GM19468 (cell line): ENCODE results near the gene TAL1.

Experiments
- ATAC-seq: cut with Tn5 transposase; IDR thresholded peaks from one replicate; pipeline ENCODE4 v1.9.1; 2021; ENCODE audit warnings: mild to moderate bottlenecking, moderate library complexity, moderate number of reproducible peaks; ENCODE audit not compliant: unreplicated experiment; ENCODE audit errors: extremely low read depth

TAL1 gene

GRCh38 chr1:47229886-47230691, 1.9 kb downstream of the TAL1 start:
- ATAC-seq = no peak

DNA sequence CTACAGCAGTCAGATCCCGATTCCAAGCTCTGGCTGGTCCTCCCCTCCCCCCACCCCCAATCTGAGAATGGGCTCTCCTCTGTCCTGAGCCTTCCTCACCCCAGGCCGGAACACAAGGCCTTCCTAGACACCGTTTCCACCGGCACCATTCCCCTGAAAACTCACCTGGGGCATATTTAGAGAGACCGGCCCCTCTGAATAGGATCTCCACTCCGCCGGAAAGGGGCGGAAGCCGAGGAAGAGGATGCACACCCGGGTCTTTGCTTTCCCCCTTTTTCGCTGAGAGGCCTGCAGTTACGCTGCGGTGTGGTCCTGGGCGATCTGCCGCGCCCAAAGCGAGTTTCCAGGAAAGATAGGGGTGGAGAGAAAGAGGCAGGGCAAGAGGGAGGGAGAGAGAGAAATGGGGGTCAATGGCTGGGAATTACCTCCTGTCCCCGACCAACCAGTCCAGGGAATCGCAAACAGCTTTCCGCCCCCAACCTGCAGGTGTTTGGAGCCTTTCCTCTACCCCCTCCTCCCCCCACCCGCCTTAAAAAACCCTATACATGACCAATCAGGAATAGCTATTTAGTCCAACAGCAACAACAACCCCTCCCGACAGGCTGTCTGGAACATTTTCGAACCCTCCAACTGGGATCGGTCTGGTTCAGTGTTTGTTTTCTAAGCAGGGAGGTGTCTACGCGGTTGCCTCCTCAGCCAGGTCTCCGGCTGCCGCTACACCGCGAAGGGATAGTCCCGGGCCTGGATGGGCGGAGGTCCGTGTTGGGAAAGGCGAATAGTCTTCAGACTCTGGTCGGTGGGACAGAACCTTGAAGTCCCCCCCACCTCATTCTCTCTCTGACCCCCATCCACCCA, 2.8 kb downstream of the TAL1 start:
- ATAC-seq = no peak

DNA sequence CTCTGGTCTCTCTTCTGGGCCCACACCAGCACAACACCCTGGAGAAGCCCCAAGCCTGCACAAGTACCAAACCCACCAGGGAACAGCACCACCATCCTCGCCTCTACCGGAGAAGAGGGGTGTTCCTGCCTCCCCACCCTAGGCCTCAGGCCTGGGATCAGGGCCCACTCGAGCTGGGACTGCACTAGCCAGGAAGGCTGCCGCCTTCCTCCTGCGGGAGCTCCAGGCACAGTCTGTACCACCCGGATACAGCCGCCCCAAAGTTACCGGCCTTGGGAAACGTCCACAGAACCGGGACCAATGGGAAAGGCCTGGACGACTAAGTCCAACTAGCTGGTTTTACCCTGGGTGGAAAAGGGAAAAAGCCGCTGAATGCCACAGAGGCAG, 3.4 kb downstream of the TAL1 start:
- no peak for ATAC-seq

GRCh38 chr1:47227341-47228232, 4.4 kb downstream of the TAL1 start:
- ATAC-seq = no peak

GRCh38 chr1:47226839-47227215, 5.2 kb downstream of the TAL1 start:
- no peak for ATAC-seq

DNA sequence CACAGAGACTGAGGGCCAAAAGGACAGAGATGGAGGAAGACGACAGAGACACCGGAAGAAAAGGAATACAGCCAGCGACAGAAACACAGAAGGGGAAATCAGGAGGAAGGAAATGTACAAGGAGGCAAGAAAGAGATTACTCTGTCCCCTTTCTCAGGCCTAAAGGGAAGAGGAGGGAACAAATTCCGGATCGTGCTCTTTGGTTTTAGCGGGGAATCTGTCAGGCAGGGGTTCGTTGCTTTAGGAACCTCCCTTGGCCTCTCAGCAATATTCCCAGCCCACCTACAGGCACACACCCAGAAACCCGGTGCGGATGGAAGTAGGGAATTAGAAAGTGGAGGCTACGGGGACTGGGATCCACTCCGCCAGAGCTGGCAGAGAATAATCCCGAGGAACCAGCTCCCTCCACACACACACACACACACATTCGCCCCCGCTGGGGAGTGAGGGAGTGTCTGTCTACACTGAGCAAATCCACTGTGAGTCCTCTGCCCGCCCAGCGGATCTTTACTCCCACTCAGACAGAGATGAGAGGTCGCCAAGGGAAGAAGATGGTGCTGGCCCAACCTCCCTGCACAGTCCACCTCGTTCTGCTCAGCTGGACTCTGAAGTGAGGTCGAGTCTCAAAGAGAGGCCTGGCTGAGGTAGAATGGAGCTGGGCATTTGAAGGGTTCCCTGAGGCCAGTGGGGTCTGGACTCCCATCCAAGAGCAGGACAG, 5.7 kb downstream of the TAL1 start:
- no peak for ATAC-seq

- ATAC-seq = no peak
Observed at GRCh38 chr1:47225430-47226100, 6.5 kb downstream of the TAL1 start.

- ATAC-seq = no peak
Observed at GRCh38 chr1:47224676-47225399, 7.2 kb downstream of the TAL1 start.

DNA sequence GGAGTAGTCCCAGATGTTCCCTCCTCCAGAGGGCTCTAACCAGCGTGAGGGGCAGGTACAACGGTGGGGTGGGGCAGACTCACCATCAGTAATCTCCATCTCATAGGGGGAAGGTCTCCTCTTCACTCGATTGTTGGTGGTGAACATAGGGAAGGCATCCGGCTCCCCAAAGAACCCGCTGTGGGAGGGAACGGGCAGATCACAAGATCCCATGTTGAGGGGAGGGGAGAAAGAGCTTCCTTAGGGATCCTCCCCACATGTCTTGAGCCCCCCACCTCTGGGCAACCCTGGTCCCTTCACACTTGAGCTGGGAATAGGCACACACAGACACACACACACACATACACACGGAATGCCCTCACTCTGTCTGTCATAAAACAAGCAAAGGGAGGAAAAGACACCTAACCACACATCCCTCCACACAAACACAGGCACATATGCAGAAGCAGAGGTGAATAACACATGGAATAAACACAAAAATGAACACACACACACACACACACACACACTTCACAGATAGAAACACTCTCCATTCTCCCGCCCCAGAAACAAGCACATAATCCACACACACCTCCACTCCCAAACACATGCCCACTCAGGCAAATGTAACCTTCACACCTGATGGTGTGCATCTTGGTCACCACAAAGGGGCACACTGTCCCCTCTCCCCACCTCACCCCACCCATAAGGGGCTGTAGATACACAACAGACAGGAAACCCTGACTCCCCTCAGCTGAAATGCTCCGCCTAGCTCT, 7.9 kb downstream of the TAL1 start:
- ATAC-seq = no peak

- ATAC-seq = no peak
Observed at GRCh38 chr1:47223174-47223920, 8.7 kb downstream of the TAL1 start.

GRCh38 chr1:47222476-47222875, 9.5 kb downstream of the TAL1 start:
- no peak for ATAC-seq

DNA sequence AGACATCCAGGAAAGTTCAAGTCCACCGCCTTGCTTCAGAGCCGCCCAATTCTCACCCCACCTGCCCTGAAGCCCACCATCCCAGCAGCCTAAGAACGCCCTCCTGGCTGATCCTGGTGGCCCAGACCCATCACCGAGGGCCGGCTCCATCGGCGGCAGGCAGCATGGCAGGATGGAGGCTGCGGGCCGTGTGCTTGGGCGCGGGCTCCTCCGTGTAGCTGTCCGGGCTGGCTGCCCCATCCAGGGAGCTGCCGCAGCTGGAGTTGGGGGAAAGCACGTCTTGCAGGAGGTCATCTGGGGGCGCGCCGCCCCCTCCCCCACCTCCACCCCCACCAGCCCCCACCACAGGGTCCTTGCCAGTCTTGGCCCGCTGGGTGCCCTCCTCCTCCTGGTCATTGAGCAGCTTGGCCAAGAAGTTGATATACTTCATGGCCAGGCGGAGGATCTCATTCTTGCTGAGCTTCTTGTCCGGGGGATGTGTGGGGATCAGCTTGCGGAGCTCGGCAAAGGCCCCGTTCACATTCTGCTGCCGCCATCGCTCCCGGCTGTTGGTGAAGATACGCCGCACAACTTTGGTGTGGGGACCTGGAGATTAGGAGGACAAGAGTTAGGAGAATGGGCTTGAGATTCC, 12.3 kb downstream of the TAL1 start:
- no peak for ATAC-seq

- no peak for ATAC-seq
Observed at GRCh38 chr1:47219001-47219400, 13.0 kb downstream of the TAL1 start.

GRCh38 chr1:47216278-47217059, 15.6 kb downstream of the TAL1 start:
- ATAC-seq = no peak

DNA sequence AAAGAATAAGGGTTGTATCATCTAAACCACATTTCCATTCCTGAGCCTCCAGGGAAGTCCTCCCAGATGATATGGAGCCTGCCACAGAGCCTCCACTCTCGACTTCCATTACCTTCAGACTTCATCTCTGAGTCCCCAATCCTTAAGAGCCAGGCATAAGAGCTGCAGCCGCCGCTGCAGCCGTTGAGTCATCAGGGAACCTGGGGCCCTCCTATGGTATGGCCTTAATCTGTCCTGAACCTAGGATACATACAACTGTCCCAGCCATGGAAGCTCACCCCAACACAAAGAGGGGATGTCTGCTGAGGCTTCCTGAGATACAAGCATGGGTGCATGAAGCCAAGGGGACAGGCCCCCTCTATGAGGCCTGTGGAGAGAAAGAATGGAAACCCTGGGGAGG, 16.3 kb downstream of the TAL1 start:
- no peak for ATAC-seq

DNA sequence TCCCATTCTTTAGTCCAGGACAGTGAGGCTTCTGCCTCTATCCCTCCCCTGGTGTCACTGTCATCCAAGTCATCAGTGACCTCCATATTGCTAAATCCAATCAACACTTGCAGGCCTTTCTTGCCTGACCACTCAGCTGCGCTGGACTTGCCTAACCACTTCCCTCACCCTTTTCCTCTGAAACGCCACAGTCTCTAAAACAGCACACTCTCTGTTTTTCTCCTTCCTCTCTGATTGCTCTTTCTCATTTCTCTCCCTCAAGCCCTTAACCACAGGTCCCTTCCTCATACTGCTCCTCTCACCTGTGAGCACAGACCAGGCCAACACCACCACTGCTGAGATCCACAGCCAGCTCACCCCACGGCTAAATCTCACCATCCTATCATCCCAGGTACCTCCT, 17.5 kb downstream of the TAL1 start:
- no peak for ATAC-seq
